HG02759 (cell line): ENCODE measurements around the gene CHRFAM7A.
"Not testable (repeated sequence)": the region's sequence is repeated elsewhere in the genome, so short reads cannot be mapped to it uniquely, and the experiment has no call there.

Source experiments
- ATAC-seq: cut with Tn5 transposase; IDR thresholded peaks from one replicate; pipeline ENCODE4 v1.9.1; 2021; ENCODE audit warnings: mild to moderate bottlenecking, moderate library complexity; ENCODE audit not compliant: unreplicated experiment

CHRFAM7A gene

DNA sequence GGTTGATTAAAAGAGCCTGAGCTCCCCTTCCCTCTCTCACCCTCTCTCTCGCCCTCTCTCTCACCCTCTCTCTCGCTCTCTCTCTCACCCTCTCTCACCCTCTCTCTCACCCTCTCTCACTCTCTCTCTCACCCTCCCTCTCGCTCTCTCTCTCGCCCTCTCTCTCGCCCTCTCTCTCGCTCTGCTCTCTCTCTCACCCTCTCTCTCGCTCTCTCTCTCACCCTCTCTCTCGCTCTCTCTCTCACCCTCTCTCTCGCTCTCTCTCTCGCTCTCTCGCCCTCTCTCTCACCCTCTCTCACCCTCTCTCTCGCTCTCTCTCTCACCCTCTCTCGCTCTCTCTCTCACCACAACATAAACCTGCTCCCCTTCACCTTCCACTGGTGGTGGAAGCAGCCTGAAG, 67.2 kb downstream of the CHRFAM7A start:
- not testable (repeated sequence) for ATAC-seq

DNA sequence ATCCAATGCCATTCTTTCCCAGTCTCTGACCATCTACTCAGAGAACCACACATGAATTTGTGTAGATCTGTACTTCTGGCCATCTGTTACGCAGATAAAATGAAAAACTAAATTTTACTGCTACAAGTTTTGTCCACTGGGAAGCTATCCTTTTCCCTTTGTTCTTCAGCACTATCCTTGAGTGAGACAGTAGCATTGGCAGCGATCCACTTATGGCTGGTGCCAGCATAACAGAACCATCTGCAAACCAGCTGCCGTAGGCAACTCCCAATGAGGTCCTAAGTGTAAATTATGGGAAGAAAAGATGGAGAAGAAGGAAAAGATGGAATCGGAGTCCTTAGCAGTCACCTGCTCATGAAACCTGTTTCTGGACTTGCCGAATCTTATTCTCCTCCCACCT, 72.3 kb downstream of the CHRFAM7A start:
- not testable (repeated sequence) for ATAC-seq

DNA sequence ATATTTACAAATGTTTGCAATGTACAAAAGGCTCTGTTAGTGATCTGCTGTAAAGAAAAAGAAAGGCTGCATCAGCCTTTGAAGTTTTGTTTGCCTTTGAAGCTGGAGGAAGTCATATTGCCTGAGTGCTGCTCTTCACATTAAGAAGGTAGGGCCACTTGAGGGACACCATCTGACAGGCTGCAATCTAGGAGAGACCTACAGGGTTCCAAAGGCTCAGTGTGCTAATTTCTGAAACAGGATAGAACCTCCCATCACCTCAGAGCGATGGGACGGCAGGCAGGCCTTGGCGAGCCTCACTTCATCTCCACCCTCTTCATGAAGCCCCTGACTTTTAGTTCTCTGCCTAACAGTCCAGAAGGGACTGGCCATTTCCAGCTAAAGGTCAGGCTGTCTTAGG, 77.6 kb downstream of the CHRFAM7A start:
- ATAC-seq = not testable (repeated sequence)

DNA sequence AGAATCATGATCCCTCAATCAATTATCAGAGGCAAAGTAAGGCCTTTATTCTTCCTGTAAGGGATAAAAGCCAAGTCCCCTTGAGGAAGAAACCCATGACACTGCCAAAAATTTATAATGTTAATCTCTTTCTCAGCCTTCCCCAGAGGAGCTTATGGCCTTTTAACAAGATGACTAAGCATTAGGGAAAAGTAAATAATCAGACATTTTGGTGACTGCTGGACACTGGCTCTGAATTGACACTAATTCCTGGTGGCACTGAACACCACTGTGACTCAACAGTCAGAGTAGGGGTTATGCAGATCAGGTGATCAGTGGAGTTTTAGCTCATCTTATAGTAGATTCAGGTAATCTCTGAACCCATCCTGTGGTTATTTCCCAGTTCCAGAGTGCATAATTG, 82.8 kb downstream of the CHRFAM7A start:
- ATAC-seq = not testable (repeated sequence)
